K562 (cell line): ENCODE data around the gene CHCHD10. TPM values are rescaled to one million over a fixed set of nuclear protein-coding genes. Genes with fewer than 3 reads are reported as not detected.
A peak's percentile ranks its signal among the peaks of the same experiment; 100 is the strongest.

Source experiments
- ARID1B ChIP-seq: fragments of 450-650 bp; IDR thresholded peaks from 2 replicates; pipeline ENCODE4 v1.6.1; 2016; ENCODE audit warnings: antibody characterized with exemption, mild to moderate bottlenecking, inconsistent platforms
- CBX8 ChIP-seq: fragments of 200-600 bp; sonication (generic); IDR thresholded peaks from 2 replicates; pipeline ENCODE4 v1.6.1; 2012; ENCODE audit warnings: borderline replicate concordance, mixed run types, low read depth, mild to moderate bottlenecking, moderate library complexity, mixed read lengths, low read length, control low read depth, inconsistent platforms; ENCODE audit not compliant: poor library complexity, severe bottlenecking; ENCODE audit errors: extremely low read depth
- CC2D1A ChIP-seq: fragments of 450-650 bp; IDR thresholded peaks from 2 replicates; pipeline ENCODE4 v1.6.1; 2017; ENCODE audit warnings: mild to moderate bottlenecking
- ETV5 ChIP-seq: sonication (generic); formaldehyde crosslinking; IDR thresholded peaks from 2 replicates; pipeline ENCODE4 v1.4.0; 2020; ENCODE audit warnings: low read depth, mild to moderate bottlenecking, missing genetic modification reagents
- GABPB1 ChIP-seq: sonication (generic); formaldehyde crosslinking; IDR thresholded peaks from 2 replicates; pipeline ENCODE4 v1.8.0; 2022; ENCODE audit warnings: mild to moderate bottlenecking, missing genetic modification reagents
- HDAC1 ChIP-seq, 2 experiments: fragments of 450-650 bp; IDR thresholded peaks; 2 replicates each; pipeline ENCODE4 v1.6.1; 2016 to 2017; ENCODE audit warnings: inconsistent platforms in 1 of 2, mild to moderate bottlenecking in 1 of 2, moderate library complexity in 1 of 2
- ID3 ChIP-seq, 2 experiments: fragments of 250-450 bp in 1 of 2; fragments of 450-650 bp in 1 of 2; sonication (Bioruptor Pico) in 1 of 2; IDR thresholded peaks; 2 replicates each; pipeline versions ENCODE4 v1.6.1 to v1.8.0; 2016 to 2021; ENCODE audit warnings: mild to moderate bottlenecking in 2 of 2, moderate library complexity in 2 of 2, missing compliant biosample characterization in 1 of 2, missing genetic modification characterization in 1 of 2
- IRF1 ChIP-seq: sonication (generic); formaldehyde crosslinking; IDR thresholded peaks from 2 replicates; pipeline ENCODE4 v1.8.0; 2022; ENCODE audit warnings: missing genetic modification reagents, mild to moderate bottlenecking, borderline replicate concordance
- MTF1 ChIP-seq: fragments of 250-450 bp; sonication (Bioruptor Pico); IDR thresholded peaks from 2 replicates; pipeline ENCODE4 v1.9.0; 2021; ENCODE audit warnings: moderate library complexity, mild to moderate bottlenecking, inconsistent platforms, borderline replicate concordance
- MXD1 ChIP-seq: fragments of 250-450 bp; sonication (Bioruptor Pico); IDR thresholded peaks from 2 replicates; pipeline ENCODE4 v1.8.0; 2021; ENCODE audit warnings: borderline replicate concordance, mild to moderate bottlenecking, moderate library complexity; ENCODE audit not compliant: poor library complexity, severe bottlenecking
- NRF1 ChIP-seq, 2 experiments: fragments of 450-650 bp; IDR thresholded peaks in 1 of 2; conservative IDR thresholded peaks in 1 of 2; 2 replicates each; pipeline ENCODE4 v1.6.1; 2014; ENCODE audit warnings: mild to moderate bottlenecking in 2 of 2
- PHF8 ChIP-seq: fragments of 200-600 bp; sonication (generic); IDR thresholded peaks from 2 replicates; pipeline ENCODE4 v1.6.1; 2012; ENCODE audit warnings: mixed run types, mild to moderate bottlenecking, inconsistent platforms, low read length, moderate library complexity, borderline replicate concordance
- RBM25 ChIP-seq: fragments of 200-400 bp; formaldehyde crosslinking; IDR thresholded peaks from 2 replicates; pipeline ENCODE4 v1.6.1; 2018; ENCODE audit warnings: low read length, low read depth, moderate library complexity; ENCODE audit not compliant: severe bottlenecking
- ZBTB12 ChIP-seq: fragments of 250-450 bp; sonication (Bioruptor Pico); IDR thresholded peaks from 2 replicates; pipeline ENCODE4 v1.4.0; 2020
- ZNF311 ChIP-seq: fragments of 250-450 bp; sonication (Bioruptor Pico); IDR thresholded peaks from 2 replicates; pipeline ENCODE4 v1.4.0; 2020; ENCODE audit warnings: mild to moderate bottlenecking, moderate library complexity
- ZNF395 ChIP-seq: fragments of 200-800 bp; sonication (Bioruptor generic); IDR thresholded peaks from 2 replicates; pipeline ENCODE4 v1.6.1; 2017; ENCODE audit warnings: missing genetic modification characterization, missing compliant biosample characterization
- ZNF431 ChIP-seq: sonication (generic); formaldehyde crosslinking; IDR thresholded peaks from 2 replicates; pipeline ENCODE4 v1.8.0; 2022; ENCODE audit warnings: mild to moderate bottlenecking, missing genetic modification reagents
- ZNF644 ChIP-seq: fragments of 200-800 bp; sonication (Bioruptor generic); IDR thresholded peaks from 2 replicates; pipeline ENCODE4 v1.6.1; 2016; ENCODE audit warnings: low read depth, missing genetic modification characterization, missing compliant biosample characterization
- polyA plus RNA-seq, 8 experiments: library from polyadenylated mRNA; depleted of rRNA in 4 of 8; stranded (reverse) in 5 of 8; unstranded in 3 of 8; fragments of >200 nt; fragmentation: Nextera tagmentation in 2 of 8; fragmentation: Illumina TruSeq in 1 of 8; extraction: Ambion mirVana in 2 of 8; extraction: Trizol in 1 of 8; gene quantifications; 2 replicates each; pipeline versions ENCODE4 v1.2.1 to v1.2.3, GENCODE V29; 2011 to 2014; ENCODE audit warnings: inconsistent platforms in 1 of 8, missing spikeins in 1 of 8
- total RNA-seq, 7 experiments: library from RNA; depleted of rRNA in 6 of 7; stranded (reverse); fragments of >200 nt in 6 of 7; fragmentation: Illumina TruSeq in 2 of 7; extraction: Trizol in 2 of 7; gene quantifications; 2 replicates each; pipeline versions ENCODE4 v1.2.1 to v1.2.3, GENCODE V29; 2011 to 2021; ENCODE audit warnings: low replicate concordance in 1 of 7

The CHCHD10 gene
- total and polyA plus RNA-seq, 9 of the 15 experiments (the other 6 are each of a cell fraction or from before 2014, with no cell fraction given), result 15.2 to 292 (median 102) TPM

- TF ChIP-seq ZBTB12 (CRISPR knock-in tag), result peak; percentile 90
- no peak for TF ChIP-seq ZNF644 (tag)
- TF ChIP-seq NRF1 (conservative IDR thresholded peaks at IDR 0.05 in 1 of 2, IDR thresholded peaks at IDR 0.05 in 1 of 2), result peak; percentile 85 to 89
- peak; percentile 51; the same call in 1 of the 2 replicates for TF ChIP-seq ZNF395 (CRISPR knock-in tag)
- peak; percentile 76; the same call in 1 of the 2 replicates for TF ChIP-seq PHF8
- no peak for TF ChIP-seq MTF1
- TF ChIP-seq CC2D1A, result no peak
- TF ChIP-seq ZNF431 (CRISPR knock-in tag), result no peak
- peak in 1 of 2 experiments; percentile 73; a peak in 2 of 4 replicates for TF ChIP-seq HDAC1 (IDR thresholded peaks at IDR 0.05)
- TF ChIP-seq MXD1, result no peak
- TF ChIP-seq CBX8, result no peak
- no peak for TF ChIP-seq RBM25
- no peak for TF ChIP-seq ZNF311 (CRISPR knock-in tag)
- TF ChIP-seq ID3 (CRISPR knock-in tag; IDR thresholded peaks at IDR 0.05), result no peak
- peak; percentile 57 for TF ChIP-seq ID3 (tag; IDR thresholded peaks at IDR 0.05)
- TF ChIP-seq GABPB1 (CRISPR knock-in tag), result peak; percentile 74
- TF ChIP-seq IRF1 (CRISPR knock-in tag), result no peak
- TF ChIP-seq ETV5 (CRISPR knock-in tag), result peak; percentile 21; the same call in 1 of the 2 replicates
- no peak for TF ChIP-seq ARID1B
Observed at GRCh38 chr22:23716811-23717801, 50.7 kb downstream of the CHCHD10 start (continued).
